Measurements from ENCODE around the gene PPP2R5C. TPM values are rescaled to one million over a fixed set of nuclear protein-coding genes. Genes with fewer than 3 reads are reported as not detected.

Gene PPP2R5C
- total and polyA plus RNA-seq, 12 donors = 66.8 to 257 (median 222) TPM

DNA sequence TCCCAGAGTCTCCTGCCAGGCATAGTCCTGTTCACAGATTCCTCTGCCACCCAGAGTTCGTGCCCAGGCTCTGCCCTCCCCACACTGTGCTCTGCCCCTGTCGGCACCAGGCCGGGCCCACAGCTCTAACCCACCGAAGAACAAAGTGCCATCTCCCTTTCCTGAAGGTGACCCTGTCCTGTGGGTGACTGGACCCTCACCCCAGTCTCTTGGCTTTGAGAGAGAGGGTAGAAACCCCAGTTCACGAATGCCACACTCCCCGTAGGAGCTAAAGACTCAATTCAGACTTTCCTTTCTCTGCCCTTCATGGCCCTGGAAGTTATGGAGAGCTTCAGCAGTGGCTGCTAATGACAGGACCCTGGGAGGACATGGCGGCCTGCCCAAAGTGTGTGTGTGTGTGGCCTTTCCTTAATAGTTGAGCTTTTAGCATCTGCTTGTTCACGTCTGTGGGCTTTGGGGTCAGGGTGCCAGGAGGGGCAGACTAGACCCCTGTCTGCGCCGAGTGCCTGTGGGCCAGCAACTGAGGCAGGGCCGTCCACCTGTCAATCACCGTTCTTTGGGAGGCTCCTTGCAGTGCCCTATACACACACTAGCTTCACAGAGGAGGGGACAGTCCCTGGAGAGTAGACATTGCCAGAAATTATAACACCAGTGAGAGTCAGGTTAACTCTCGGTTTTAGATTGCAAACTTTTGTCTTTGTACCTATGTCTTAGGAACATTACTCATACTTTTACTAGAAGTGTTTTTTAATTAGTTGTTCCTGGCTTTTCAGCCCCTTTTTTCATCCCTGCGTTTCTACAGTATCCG lies 118.2 kb downstream of the PPP2R5C start:
- Histone ChIP-seq H3K4me1 (peaks cover 0 to 62% (median 52%) of the 10 kb centered on the region in 9 donors), H3K27ac (peak overlapping the region; percentile 24 to 89 (median 83)), H3K36me3 (peaks cover 0 to 51% (median 21%) of the 10 kb centered on the region in 9 donors), H3K4me3 (no peak overlapping the region), H3K27me3 (no peaks in the 10 kb centered on the region), H3K9me3 (no peaks in the 10 kb centered on the region)
- 83 to 85% methylated on average over 15 of the region's 15 CpGs for WGBS, 2 donors
- TF ChIP-seq, protein P1, sequence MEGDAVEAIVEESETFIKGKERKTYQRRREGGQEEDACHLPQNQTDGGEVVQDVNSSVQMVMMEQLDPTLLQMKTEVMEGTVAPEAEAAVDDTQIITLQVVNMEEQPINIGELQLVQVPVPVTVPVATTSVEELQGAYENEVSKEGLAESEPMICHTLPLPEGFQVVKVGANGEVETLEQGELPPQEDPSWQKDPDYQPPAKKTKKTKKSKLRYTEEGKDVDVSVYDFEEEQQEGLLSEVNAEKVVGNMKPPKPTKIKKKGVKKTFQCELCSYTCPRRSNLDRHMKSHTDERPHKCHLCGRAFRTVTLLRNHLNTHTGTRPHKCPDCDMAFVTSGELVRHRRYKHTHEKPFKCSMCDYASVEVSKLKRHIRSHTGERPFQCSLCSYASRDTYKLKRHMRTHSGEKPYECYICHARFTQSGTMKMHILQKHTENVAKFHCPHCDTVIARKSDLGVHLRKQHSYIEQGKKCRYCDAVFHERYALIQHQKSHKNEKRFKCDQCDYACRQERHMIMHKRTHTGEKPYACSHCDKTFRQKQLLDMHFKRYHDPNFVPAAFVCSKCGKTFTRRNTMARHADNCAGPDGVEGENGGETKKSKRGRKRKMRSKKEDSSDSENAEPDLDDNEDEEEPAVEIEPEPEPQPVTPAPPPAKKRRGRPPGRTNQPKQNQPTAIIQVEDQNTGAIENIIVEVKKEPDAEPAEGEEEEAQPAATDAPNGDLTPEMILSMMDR (IDR thresholded peaks at IDR 0.05) = no peak
- intact Hi-C loops (cut with DNase I) = loop anchor here in 5 of 10 donors (5.0 to 10.0 kb wide), 2 partner anchors 105 to 107 kb away; no protein-coding TSS in a partner anchor
- no peak for DNase-seq
- peak in 3 of 8 donors; percentile 30 to 65 (median 57) for ATAC-seq

DNA sequence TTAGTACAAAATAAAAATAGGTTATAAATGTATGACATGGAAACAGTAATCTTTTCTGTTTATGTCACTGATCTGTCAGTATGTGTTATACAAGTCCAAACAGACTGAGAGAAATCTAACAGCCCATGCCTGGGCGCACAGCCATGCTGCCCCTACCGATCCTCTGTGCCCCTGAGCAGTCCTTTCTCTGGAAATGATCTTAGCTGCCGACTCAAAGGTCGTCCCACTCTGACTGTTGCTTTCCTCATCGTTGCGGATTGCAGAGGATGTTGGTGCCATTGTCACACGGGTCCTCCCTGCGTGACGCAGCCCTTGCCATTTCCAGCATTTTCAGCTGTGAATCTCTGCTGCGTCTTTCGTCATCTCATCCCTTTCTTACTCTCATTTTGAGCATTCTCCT lies 119.9 kb downstream of the PPP2R5C start:
- TF ChIP-seq, protein P1 (IDR thresholded peaks at IDR 0.05) = no peak
- H3K27ac ChIP-seq = peak overlapping the region in 8 of 10 donors; percentile 25 to 86 (median 32)
- no peak for DNase-seq
- H3K4me1 ChIP-seq = peaks cover 0 to 45% (median 35%) of the 10 kb centered on the region in 9 donors
- no peak overlapping the region for H3K4me3 ChIP-seq
- intact Hi-C loops (cut with DNase I) = loop anchor here in 4 of 10 donors (10.0 kb wide), 1 partner anchor 107 kb away; no protein-coding TSS in a partner anchor
- WGBS, 2 donors = 70 to 83% methylated on average over 11 of the region's 11 CpGs
- no peaks in the 10 kb centered on the region for H3K27me3 ChIP-seq
- peaks cover 0 to 68% (median 34%) of the 10 kb centered on the region in 9 donors for H3K36me3 ChIP-seq
- peaks cover 0 to 8% (median 0%) of the 10 kb centered on the region in 11 donors for H3K9me3 ChIP-seq
- peak in 4 of 8 donors; percentile 6 to 36 (median 14) for ATAC-seq

DNA sequence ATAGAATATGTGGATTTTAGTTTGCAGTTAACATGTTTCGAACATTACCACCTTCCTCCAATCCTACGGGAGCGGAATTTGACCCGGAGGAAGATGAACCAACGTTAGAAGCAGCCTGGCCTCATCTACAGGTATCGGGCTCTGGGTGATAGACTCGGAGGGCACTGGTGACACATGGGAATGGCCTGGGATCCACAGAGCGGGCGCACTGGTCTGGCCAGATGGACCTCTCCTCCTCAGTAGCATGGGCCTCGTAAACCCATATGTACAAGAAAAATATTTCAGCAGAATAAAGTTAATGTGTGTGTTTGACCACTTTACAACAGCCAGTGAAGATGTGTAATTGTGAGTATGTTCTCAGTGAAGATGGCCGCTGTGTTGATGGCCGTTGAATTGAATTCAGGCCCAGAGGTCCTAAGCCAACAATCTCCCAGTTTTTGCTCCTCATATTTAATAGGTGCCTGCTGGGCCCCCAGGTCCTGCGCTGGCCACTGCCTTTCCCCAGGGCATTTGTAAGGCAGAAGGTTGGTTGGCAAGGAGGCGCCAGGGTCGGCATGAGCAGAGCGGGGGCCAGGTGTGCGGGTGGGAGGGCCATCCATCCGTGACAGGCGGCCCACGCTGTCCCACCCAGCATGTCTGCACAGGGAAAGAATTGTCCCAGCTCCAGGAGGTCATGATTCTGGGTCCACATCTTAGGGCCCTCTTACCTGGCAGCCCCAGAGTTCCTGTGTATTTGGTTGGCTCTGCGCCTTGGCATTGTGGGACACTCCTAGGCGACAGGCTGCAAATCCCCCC lies 120.8 kb downstream of the PPP2R5C start:
- DNase-seq = no peak
- TF ChIP-seq, protein P1 (IDR thresholded peaks at IDR 0.05) = no peak

More for the DNA sequence above, 120.8 kb downstream of the PPP2R5C start:
- Histone ChIP-seq H3K4me1 (peaks cover 0 to 36% (median 26%) of the 10 kb centered on the region in 9 donors), H3K27ac (peak overlapping the region in 3 of 10 donors; percentile 27 to 86 (median 79)), H3K4me3 (no peak overlapping the region), H3K27me3 (no peaks in the 10 kb centered on the region), H3K9me3 (peaks cover 0 to 13% (median 0%) of the 10 kb centered on the region in 11 donors), H3K36me3 (peaks cover 0 to 77% (median 40%) of the 10 kb centered on the region in 9 donors)
- ATAC-seq = no peak
- intact Hi-C loops (cut with DNase I) = loop anchor here in 4 of 10 donors (10.0 kb wide), 1 partner anchor 108 kb away; no protein-coding TSS in a partner anchor
- WGBS, 2 donors = 97% methylated on average over 22 of the region's 22 CpGs

All from heart right ventricle (tissue), 16 donors.